Mesodermal cell (in vitro differentiated cells): ENCODE data around the gene PDSS1.
A peak's percentile ranks its signal among the peaks of the same experiment; 100 is the strongest.

ENCODE experiments used
- H3K27ac ChIP-seq: 2 replicates; pipeline ENCODE4 v1.7.0; 2013; ENCODE audit warnings: mild to moderate bottlenecking, low read depth, low read length, moderate library complexity; ENCODE audit not compliant: severe bottlenecking
- H3K36me3 ChIP-seq: 2 replicates; pipeline ENCODE4 v1.7.1; 2013; ENCODE audit warnings: mild to moderate bottlenecking, low read length, moderate library complexity; ENCODE audit not compliant: control insufficient read depth, insufficient read depth
- H3K4me1 ChIP-seq: one replicate; pipeline ENCODE4 v1.7.1; 2013; ENCODE audit warnings: mild to moderate bottlenecking, low read length; ENCODE audit not compliant: insufficient read depth, control insufficient read depth, poor library complexity, severe bottlenecking
- H3K4me3 ChIP-seq: 2 replicates; pipeline ENCODE4 v1.7.0; 2013; ENCODE audit warnings: low read length, control low read depth, mild to moderate bottlenecking; ENCODE audit not compliant: insufficient read depth, poor library complexity, severe bottlenecking; ENCODE audit errors: extremely low read depth
- H3K9me3 ChIP-seq: 2 replicates; pipeline ENCODE4 v1.7.1; 2013; ENCODE audit warnings: mild to moderate bottlenecking, low read length, moderate library complexity; ENCODE audit not compliant: control insufficient read depth
- WGBS, 2 experiments: methylation state at CpG; one replicate each; pipeline ENCODE4 v1.1.5; 2013; ENCODE audit warnings: missing lambda C conversion rate in 2 of 2; ENCODE audit not compliant: insufficient coverage in 2 of 2; 5-methylcytosine and 5-hydroxymethylcytosine counted together

The PDSS1 gene

GRCh38 chr10:26739071-26739631, 41.6 kb downstream of the PDSS1 start:
- Histone ChIP-seq H3K9me3 (no peaks in the 10 kb centered on the region), H3K27ac (no peak overlapping the region), H3K36me3 (peaks cover 84% of the 10 kb centered on the region), H3K4me3 (no peak overlapping the region), H3K4me1 (no peaks in the 10 kb centered on the region)
- 63 to 91% methylated on average over 2 to 4 of the region's 6 CpGs for WGBS, 2 experiments

GRCh38 chr10:26741368-26741767, 43.9 kb downstream of the PDSS1 start:
- peaks cover 91% of the 10 kb centered on the region for H3K36me3 ChIP-seq
- no peak overlapping the region for H3K27ac ChIP-seq
- H3K4me3 ChIP-seq: no peak overlapping the region
- H3K4me1 ChIP-seq: no peaks in the 10 kb centered on the region
- WGBS, 2 experiments: 90 to 100% methylated on average over 3 to 4 of the region's 4 CpGs
- no peaks in the 10 kb centered on the region for H3K9me3 ChIP-seq

GRCh38 chr10:26743091-26743490, 45.6 kb downstream of the PDSS1 start:
- H3K36me3 ChIP-seq: peaks cover 83% of the 10 kb centered on the region
- H3K9me3 ChIP-seq: no peaks in the 10 kb centered on the region
- no peaks in the 10 kb centered on the region for H3K4me1 ChIP-seq
- 93% methylated on average over 2 of the region's 2 CpGs; no CpG with 5 or more reads in 1 of the 2 experiments for WGBS, 2 experiments
- no peak overlapping the region for H3K4me3 ChIP-seq
- no peak overlapping the region for H3K27ac ChIP-seq

GRCh38 chr10:26743841-26744240, 46.3 kb downstream of the PDSS1 start:
- Histone ChIP-seq H3K4me3 (no peak overlapping the region), H3K4me1 (no peaks in the 10 kb centered on the region), H3K9me3 (no peaks in the 10 kb centered on the region), H3K36me3 (peaks cover 76% of the 10 kb centered on the region), H3K27ac (no peak overlapping the region)
- WGBS, 2 experiments: no CpG with 5 or more reads among the region's 1 CpG

GRCh38 chr10:26746061-26746460, 48.6 kb downstream of the PDSS1 start:
- Histone ChIP-seq H3K9me3 (no peaks in the 10 kb centered on the region), H3K4me1 (no peaks in the 10 kb centered on the region), H3K36me3 (peaks cover 61% of the 10 kb centered on the region), H3K27ac (no peak overlapping the region), H3K4me3 (no peak overlapping the region)
- WGBS, 2 experiments: 94 to 100% methylated on average over 1 to 3 of the region's 5 CpGs

- Histone ChIP-seq H3K9me3 (no peaks in the 10 kb centered on the region), H3K36me3 (peaks cover 9% of the 10 kb centered on the region), H3K27ac (peak overlapping the region; percentile 24), H3K4me1 (peaks cover 7% of the 10 kb centered on the region), H3K4me3 (no peak overlapping the region)
- WGBS, 2 experiments: 41 to 63% methylated on average over 3 of the region's 4 CpGs
Observed at GRCh38 chr10:26755443-26755903, 58.0 kb downstream of the PDSS1 start.

- Histone ChIP-seq H3K36me3 (peaks cover 23% of the 10 kb centered on the region), H3K9me3 (no peaks in the 10 kb centered on the region), H3K4me3 (no peak overlapping the region), H3K27ac (no peak overlapping the region), H3K4me1 (peaks cover 7% of the 10 kb centered on the region)
- 64 to 67% methylated on average over 3 to 4 of the region's 4 CpGs for WGBS, 2 experiments
Observed at GRCh38 chr10:26759008-26759407, 61.5 kb downstream of the PDSS1 start.

GRCh38 chr10:26765549-26765948, 68.0 kb downstream of the PDSS1 start:
- H3K36me3 ChIP-seq: peaks cover 37% of the 10 kb centered on the region
- no peaks in the 10 kb centered on the region for H3K9me3 ChIP-seq
- no peaks in the 10 kb centered on the region for H3K4me1 ChIP-seq
- no peak overlapping the region for H3K27ac ChIP-seq
- H3K4me3 ChIP-seq: no peak overlapping the region
- WGBS, 2 experiments: 80 to 100% methylated on average over 1 of the region's 2 CpGs

GRCh38 chr10:26770069-26770468, 72.6 kb downstream of the PDSS1 start:
- 84 to 100% methylated on average over 2 to 3 of the region's 4 CpGs for WGBS, 2 experiments
- H3K27ac ChIP-seq: no peak overlapping the region
- H3K9me3 ChIP-seq: no peaks in the 10 kb centered on the region
- H3K4me3 ChIP-seq: no peak overlapping the region
- no peaks in the 10 kb centered on the region for H3K4me1 ChIP-seq
- peaks cover 9% of the 10 kb centered on the region for H3K36me3 ChIP-seq

GRCh38 chr10:26773633-26774032, 76.1 kb downstream of the PDSS1 start:
- Histone ChIP-seq H3K27ac (no peak overlapping the region), H3K9me3 (no peaks in the 10 kb centered on the region)
- 94% methylated on average over 2 of the region's 2 CpGs for WGBS, 2 experiments

GRCh38 chr10:26776258-26776657, 78.8 kb downstream of the PDSS1 start:
- H3K4me1 ChIP-seq: peaks cover 22% of the 10 kb centered on the region
- peak overlapping the region; percentile 34 for H3K27ac ChIP-seq
- no peaks in the 10 kb centered on the region for H3K9me3 ChIP-seq
- H3K4me3 ChIP-seq: no peak overlapping the region
- WGBS, 2 experiments: 100% methylated on average over 1 of the region's 1 CpG
- no peaks in the 10 kb centered on the region for H3K36me3 ChIP-seq

More at GRCh38 chr10:26773633-26774032, 76.1 kb downstream of the PDSS1 start:
- Histone ChIP-seq H3K4me3 (no peak overlapping the region), H3K4me1 (peaks cover 5% of the 10 kb centered on the region), H3K36me3 (peaks cover 2% of the 10 kb centered on the region)
